ENCODE results near the gene SYP.

DNA sequence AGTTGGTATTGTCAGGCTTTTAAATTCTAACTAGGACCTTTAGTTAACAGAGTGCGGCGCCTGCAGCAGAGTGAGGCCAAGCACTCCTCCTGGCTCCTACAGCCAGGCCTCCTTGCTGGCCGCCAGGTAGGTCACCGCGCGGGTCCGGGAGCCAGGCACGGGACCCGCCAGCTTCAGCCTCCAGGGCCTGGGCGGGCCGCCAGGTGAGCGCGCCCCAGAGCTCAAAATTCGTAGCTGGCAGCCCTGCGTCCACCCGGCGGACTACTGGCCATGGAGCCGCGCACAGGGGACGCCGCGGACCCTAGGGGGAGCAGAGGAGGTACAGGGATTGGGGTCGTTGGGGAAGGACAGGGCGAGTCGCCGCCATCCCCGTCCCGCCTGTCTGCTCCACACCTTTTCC, 37.4 kb downstream of the SYP start, which contains the start of gene MAGIX:
- TF ChIP-seq, protein P1, sequence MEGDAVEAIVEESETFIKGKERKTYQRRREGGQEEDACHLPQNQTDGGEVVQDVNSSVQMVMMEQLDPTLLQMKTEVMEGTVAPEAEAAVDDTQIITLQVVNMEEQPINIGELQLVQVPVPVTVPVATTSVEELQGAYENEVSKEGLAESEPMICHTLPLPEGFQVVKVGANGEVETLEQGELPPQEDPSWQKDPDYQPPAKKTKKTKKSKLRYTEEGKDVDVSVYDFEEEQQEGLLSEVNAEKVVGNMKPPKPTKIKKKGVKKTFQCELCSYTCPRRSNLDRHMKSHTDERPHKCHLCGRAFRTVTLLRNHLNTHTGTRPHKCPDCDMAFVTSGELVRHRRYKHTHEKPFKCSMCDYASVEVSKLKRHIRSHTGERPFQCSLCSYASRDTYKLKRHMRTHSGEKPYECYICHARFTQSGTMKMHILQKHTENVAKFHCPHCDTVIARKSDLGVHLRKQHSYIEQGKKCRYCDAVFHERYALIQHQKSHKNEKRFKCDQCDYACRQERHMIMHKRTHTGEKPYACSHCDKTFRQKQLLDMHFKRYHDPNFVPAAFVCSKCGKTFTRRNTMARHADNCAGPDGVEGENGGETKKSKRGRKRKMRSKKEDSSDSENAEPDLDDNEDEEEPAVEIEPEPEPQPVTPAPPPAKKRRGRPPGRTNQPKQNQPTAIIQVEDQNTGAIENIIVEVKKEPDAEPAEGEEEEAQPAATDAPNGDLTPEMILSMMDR (IDR thresholded peaks at IDR 0.05): no peak
- no peak for TF ChIP-seq EZH2 (IDR thresholded peaks at IDR 0.05; ENCODE audit: borderline replicate concordance, insufficient read depth, low read depth, low read length, poor library complexity, severe bottlenecking)

Measured in B cell (primary cell).